ENCODE data around the gene AXIN1. TPM values are rescaled to one million over a fixed set of nuclear protein-coding genes. Genes with fewer than 3 reads are reported as not detected.

AXIN1 gene
- total and polyA plus RNA-seq, 2 of the 8 experiments (the other 6 are each of a cell fraction or from before 2014, with no cell fraction given) = 12.5 to 41.9 TPM

DNA sequence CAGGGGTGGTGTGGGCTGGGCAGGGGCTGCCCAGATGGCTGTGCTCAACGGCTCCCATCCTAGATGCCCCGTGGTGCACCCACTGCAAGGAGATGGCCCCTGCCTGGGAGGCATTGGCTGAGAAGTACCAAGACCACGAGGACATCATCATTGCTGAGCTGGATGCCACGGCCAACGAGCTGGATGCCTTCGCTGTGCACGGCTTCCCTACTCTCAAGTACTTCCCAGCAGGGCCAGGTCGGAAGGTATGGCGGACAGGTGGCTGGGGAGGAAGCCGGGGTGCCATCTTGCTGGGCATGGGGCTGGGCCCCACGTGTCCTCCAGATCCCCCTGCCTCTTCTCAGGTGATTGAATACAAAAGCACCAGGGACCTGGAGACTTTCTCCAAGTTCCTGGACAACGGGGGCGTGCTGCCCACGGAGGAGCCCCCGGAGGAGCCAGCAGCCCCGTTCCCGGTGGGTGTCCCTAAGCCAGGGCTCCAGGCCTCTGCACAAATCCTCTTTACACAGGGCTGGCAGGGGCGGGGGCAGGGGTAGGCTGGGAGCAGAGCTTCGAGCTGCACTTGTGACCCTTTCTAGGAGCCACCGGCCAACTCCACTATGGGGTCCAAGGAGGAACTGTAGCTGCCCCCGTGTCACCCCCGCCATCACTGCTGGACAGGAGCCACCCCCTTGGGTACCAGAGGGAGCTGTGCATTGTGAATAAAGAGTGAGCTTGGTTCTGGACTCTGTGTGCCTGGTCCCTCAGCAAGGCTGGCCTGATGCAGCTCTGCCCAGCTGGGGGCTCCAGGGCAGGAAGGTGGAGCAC, 65.8 kb downstream of the AXIN1 start:
- Histone ChIP-seq H3K23ac (ENCODE audit: insufficient read length) (no peak overlapping the region), H3K79me2 (ENCODE audit: control insufficient read depth in 1 of 2, insufficient read depth in 2 of 2, low read length in 2 of 2) (no peaks in the 10 kb centered on the region), H2BK5ac (ENCODE audit: low read depth, low read length) (no peak overlapping the region; the same call in 1 of the 2 replicates), H3K27me3 (replicated peaks in 1 of 4; ENCODE audit: control insufficient read depth in 3 of 4, extremely low read depth in 1 of 4, insufficient read depth in 3 of 4, low read length in 3 of 4) (peaks cover 0 to 3% (median 0%) of the 10 kb centered on the region in 4 experiments; a peak in 3 of 7 replicates), H3K9ac (replicated peaks in 1 of 4; ENCODE audit: extremely low read depth in 1 of 4, low read depth in 3 of 4, low read length in 3 of 4) (no peak overlapping the region), H2BK120ac (replicated peaks; ENCODE audit: low read depth, low read length) (no peak overlapping the region), H4K5ac (ENCODE audit: insufficient read length, low read depth, low read length) (no peak overlapping the region), H3K4me3 (ENCODE audit: extremely low read depth in 1 of 4, insufficient read depth in 2 of 4, low read depth in 3 of 4, low read length in 4 of 4) (no peak overlapping the region), H3K4me2 (ENCODE audit: insufficient read depth in 1 of 2, low read depth in 2 of 2, low read length in 2 of 2) (no peak overlapping the region), H3K56ac (replicated peaks; ENCODE audit: insufficient read length, low read depth, low read length) (no peak overlapping the region), H3K14ac (ENCODE audit: insufficient read length) (no peak overlapping the region), H3K79me1 (ENCODE audit: low read depth, low read length) (no peaks in the 10 kb centered on the region; the same call in 1 of the 2 replicates), H3K18ac (ENCODE audit: extremely low read depth, low read length) (no peak overlapping the region), H3K36me3 (ENCODE audit: control insufficient read depth in 2 of 4, insufficient read depth in 4 of 4, low read length in 3 of 4) (peaks cover 5 to 16% (median 7%) of the 10 kb centered on the region in 4 experiments; a peak in 6 of 8 replicates), H3K23me2 (ENCODE audit: low read depth, low read length) (no peaks in the 10 kb centered on the region), H3K27ac (ENCODE audit: low read depth, low read length) (no peak overlapping the region), H4K91ac (replicated peaks; ENCODE audit: insufficient read length, low read length) (no peak overlapping the region), H3K4ac (replicated peaks; ENCODE audit: insufficient read length, low read depth, low read length) (no peak overlapping the region), H2BK20ac (ENCODE audit: low read length) (no peak overlapping the region), H3K9me3 (ENCODE audit: insufficient read depth in 2 of 2, low read depth in 1 of 2, low read length in 1 of 2) (peaks cover 0 to 5% of the 10 kb centered on the region in 2 experiments; a peak in 1 of 4 replicates), H2AK5ac (ENCODE audit: low read depth, low read length) (no peak overlapping the region), H2BK12ac (ENCODE audit: low read depth, low read length) (no peak overlapping the region), H4K20me1 (replicated peaks in 1 of 2; ENCODE audit: control insufficient read depth in 1 of 2, insufficient read depth in 2 of 2, low read length in 2 of 2) (peaks cover 0 to 6% of the 10 kb centered on the region in 2 experiments), H2AFZ (ENCODE audit: low read length) (no peak overlapping the region), H2BK15ac (ENCODE audit: low read length) (no peak overlapping the region), H3K4me1 (replicated peaks in 1 of 4; ENCODE audit: control insufficient read depth in 3 of 4, insufficient read depth in 4 of 4, low read length in 3 of 4) (no peaks in the 10 kb centered on the region), H4K8ac (ENCODE audit: extremely low read depth, insufficient read depth, low read length) (no peak overlapping the region)
- no peak for FAIRE-seq
- WGBS, 2 experiments (ENCODE audit: extremely low coverage in 1 of 2, insufficient coverage in 1 of 2, insufficient read length in 1 of 2, insufficient replicate concordance in 2 of 2, low coverage in 1 of 2, low lambda C conversion rate in 2 of 2, missing lambda C conversion rate in 1 of 2) = 84% methylated on average over 17 of the region's 22 CpGs; no CpG with 5 or more reads in 1 of the 2 experiments
- no peak for DNase-seq (ENCODE audit: low read depth in 1 of 2, low spot score in 2 of 2)
- no peak for TF ChIP-seq RBBP5 (IDR thresholded peaks at IDR 0.05; ENCODE audit: borderline replicate concordance, low read depth, low read length)
- ChIA-PET POLR2A (ENCODE audit: partially characterized antibody) (interaction anchor here (1.4 to 1.8 kb wide), 2 partner anchors 18 to 52 kb away, joined by 4 read pairs; no protein-coding TSS in a partner anchor), CTCF (ENCODE audit: partially characterized antibody) (interaction anchor here (1.5 kb wide), 1 partner anchor 10 kb away, joined by 3 read pairs; no protein-coding TSS in a partner anchor)
